DMS114 treated with DMSO at 0.1 percent for 48 hours (cell line): ENCODE data around the gene TPP1.

Source experiments
- DNase-seq: peaks from one replicate; lab custom pipeline; 2025; ENCODE audit not compliant: unreplicated experiment; lab: John Stamatoyannopoulos, UW

The TPP1 gene

DNA sequence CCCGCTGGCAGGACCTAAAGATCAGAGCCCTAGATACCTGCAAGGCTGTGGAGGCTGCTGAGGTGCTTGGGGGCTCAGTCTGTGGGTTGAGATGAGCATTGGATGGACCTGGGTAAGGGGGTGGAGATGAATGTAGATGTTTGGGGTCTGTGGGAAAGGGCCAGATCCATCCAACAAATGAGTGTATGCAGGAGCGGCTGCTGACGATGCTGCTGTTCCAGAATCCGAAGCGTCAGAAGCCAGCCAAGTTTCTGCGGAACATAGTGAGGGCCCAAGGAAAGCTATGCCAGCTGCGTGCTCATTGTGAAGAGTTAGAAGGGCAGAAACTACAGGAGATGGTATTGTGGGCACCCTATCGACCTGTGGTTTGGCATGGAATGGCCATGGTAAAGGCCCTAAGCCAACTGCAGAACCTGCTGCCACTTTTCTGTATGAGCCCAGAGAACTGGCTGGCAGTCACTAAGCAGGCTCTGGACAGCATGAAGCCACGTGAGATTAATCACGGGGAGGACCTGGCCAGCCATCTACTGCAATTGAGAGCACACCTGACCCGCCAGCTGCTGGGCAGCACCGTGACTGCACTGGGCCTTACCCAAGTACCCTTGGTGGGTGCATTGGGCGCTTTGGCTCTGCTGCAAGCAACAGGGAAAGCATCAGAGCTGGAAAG is 52.4 kb downstream of the TPP1 start:
- no peak for DNase-seq

DNA sequence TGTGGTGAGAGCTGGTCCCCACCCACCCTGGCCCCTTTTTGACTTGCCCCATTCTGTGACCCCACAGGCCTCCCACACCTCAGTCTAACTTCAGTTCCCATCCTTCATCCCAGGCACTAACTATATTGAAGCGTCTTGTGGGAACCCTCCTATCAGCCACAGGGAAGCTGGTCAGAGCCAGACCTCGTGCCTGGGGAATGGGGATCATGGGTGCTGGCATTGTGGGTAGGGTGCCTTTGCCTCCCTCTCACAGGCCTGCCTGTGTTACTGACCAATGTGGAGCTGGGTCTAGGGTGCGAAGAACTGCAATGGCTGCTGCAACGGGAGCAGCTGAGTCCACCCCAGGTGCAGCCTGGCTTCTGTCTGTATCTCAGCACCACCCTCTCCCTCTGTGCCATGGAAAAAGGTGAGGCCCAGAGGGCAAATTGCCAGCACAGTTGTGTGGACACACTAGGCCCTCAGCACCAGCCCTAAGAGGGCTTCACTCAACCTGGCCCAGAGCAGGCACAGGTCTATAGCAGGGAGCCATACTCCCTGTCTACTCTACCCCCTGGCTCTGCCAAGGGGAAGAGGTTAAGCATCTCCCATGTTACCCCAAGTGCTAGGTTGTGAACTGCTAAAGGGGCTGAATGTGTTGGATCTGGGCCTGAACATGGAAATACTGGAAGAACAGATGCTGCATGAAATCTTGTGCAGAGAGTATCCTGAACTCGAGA is 53.1 kb downstream of the TPP1 start:
- no peak for DNase-seq

GRCh38 chr11:6565325-6565724 is 53.9 kb downstream of the TPP1 start:
- no peak for DNase-seq

DNA sequence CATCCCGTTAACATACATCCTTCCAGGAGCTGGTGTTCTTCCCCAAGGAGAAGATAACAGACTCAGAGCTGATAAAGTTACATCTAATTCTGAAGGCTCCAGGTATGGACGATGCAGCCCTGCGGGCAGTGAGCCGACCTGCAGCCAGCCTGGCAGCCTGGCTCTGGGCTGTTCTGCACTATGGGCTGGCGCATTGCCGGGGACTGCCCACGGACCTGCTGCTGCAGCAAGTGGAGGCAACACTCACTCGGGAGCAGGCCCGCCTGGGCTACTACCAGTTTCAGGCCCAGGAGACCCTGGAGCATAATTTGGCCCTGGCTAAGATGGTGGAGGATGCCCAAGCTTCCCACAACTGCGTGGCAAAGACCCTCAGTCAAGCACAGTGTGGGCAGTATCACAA is 55.6 kb downstream of the TPP1 start:
- no peak for DNase-seq

DNA sequence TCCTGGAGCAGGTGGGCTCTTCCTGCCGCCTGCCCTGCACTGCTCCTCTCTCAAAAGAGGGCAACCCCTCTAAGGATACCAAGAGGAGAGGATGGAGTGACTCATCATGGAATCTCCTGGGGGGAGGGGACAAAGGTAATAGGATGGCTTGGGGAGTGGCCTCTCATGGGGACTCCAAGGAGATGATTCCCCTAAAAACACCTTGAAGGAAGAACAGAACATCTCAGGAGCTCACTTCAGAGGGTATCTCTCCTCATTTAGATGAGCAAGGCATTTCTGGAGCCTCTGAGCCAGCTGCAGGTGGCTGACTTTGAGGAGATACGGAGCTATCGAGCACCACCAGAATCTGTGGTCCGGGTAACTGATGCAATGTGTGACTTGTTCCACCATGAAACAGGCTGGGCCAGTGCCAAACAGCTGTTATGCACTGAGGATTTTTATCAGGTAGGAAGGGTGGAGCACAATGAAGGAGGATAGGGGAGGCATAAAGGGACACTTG is 56.1 kb downstream of the TPP1 start:
- DNase-seq = no peak
